H1 (cell line): ENCODE measurements around the gene ZBTB25. TPM values are rescaled to one million over a fixed set of nuclear protein-coding genes. Genes with fewer than 3 reads are reported as not detected.

Experiments used
- CTCF ChIA-PET: fragments of 300-600 bp; sonication (Branson Sonifier 250); formaldehyde crosslinking; loops from one replicate; lab custom pipeline; 2021; ENCODE audit not compliant: partially characterized antibody; lab: Charles Lee
- POLR2A ChIA-PET: fragments of 300-600 bp; sonication (Branson Sonifier 250); formaldehyde crosslinking; loops from one replicate; lab custom pipeline; 2021; ENCODE audit warnings: inconsistent platforms; ENCODE audit not compliant: partially characterized antibody; lab: Charles Lee
- DNase-seq, 2 experiments: peaks; one replicate each; pipeline versions ENCODE4 v3.0.0 to v3.0.0-alpha.2; 2010 to 2022; ENCODE audit warnings: low spot score in 2 of 2, low read depth in 1 of 2, mixed read lengths in 1 of 2
- FAIRE-seq: peaks from 2 replicates; lab custom pipeline; 2011; peaks lifted over from hg19 to GRCh38; lab: Jason Lieb, UNC
- H2AFZ ChIP-seq: 2 replicates; pipeline ENCODE4 v1.8.1; 2012; ENCODE audit warnings: low read length, inconsistent platforms
- H2AK5ac ChIP-seq: 2 replicates; pipeline ENCODE4 v1.6.1; 2013; ENCODE audit warnings: low read depth, low read length
- H2BK120ac ChIP-seq: replicated peaks from 2 replicates; pipeline ENCODE3; 2013; ENCODE audit warnings: low read depth, low read length, inconsistent platforms
- H2BK12ac ChIP-seq: 2 replicates; pipeline ENCODE4 v1.6.1; 2013; ENCODE audit warnings: low read depth, low read length
- H2BK15ac ChIP-seq: 2 replicates; pipeline ENCODE4 v1.6.1; 2013; ENCODE audit warnings: low read length
- H2BK20ac ChIP-seq: 2 replicates; pipeline ENCODE4 v1.6.1; 2013; ENCODE audit warnings: low read length
- H2BK5ac ChIP-seq: 2 replicates; pipeline ENCODE4 v1.6.1; 2013; ENCODE audit warnings: low read depth, low read length
- H3K14ac ChIP-seq: 2 replicates; pipeline ENCODE4 v1.6.1; 2013; ENCODE audit warnings: inconsistent platforms; ENCODE audit not compliant: insufficient read length
- H3K18ac ChIP-seq: 2 replicates; pipeline ENCODE4 v1.6.1; 2013; ENCODE audit warnings: low read length; ENCODE audit errors: extremely low read depth
- H3K23ac ChIP-seq: 2 replicates; pipeline ENCODE4 v1.6.1; 2013; ENCODE audit warnings: inconsistent platforms; ENCODE audit not compliant: insufficient read length
- H3K23me2 ChIP-seq: 2 replicates; pipeline ENCODE4 v1.6.1; 2013; ENCODE audit warnings: low read depth, low read length
- H3K27ac ChIP-seq: 2 replicates; pipeline ENCODE4 v1.6.1; 2011; ENCODE audit warnings: low read depth, low read length, inconsistent platforms
- H3K27me3 ChIP-seq, 4 experiments: replicated peaks in 1 of 4; 1 replicate in 1 of 4; 2 replicates in 3 of 4; pipeline versions ENCODE4 v1.6.1 to v1.8.1; 2011 to 2013; ENCODE audit warnings: low read length in 3 of 4, mild to moderate bottlenecking in 3 of 4, inconsistent platforms in 2 of 4, mixed read lengths in 2 of 4, moderate library complexity in 1 of 4; ENCODE audit not compliant: control insufficient read depth in 3 of 4, insufficient read depth in 3 of 4; ENCODE audit errors: extremely low read depth in 1 of 4
- H3K36me3 ChIP-seq, 4 experiments: 2 replicates each; pipeline versions ENCODE4 v1.6.1 to v1.8.1; 2011 to 2013; ENCODE audit warnings: mild to moderate bottlenecking in 4 of 4, low read length in 3 of 4, moderate library complexity in 2 of 4, control low read depth in 1 of 4, inconsistent platforms in 1 of 4; ENCODE audit not compliant: insufficient read depth in 4 of 4, control insufficient read depth in 2 of 4
- H3K4ac ChIP-seq: replicated peaks from 2 replicates; pipeline ENCODE3; 2013; ENCODE audit warnings: low read length, low read depth, mixed read lengths, inconsistent platforms; ENCODE audit not compliant: insufficient read length
- H3K4me1 ChIP-seq, 4 experiments: replicated peaks in 1 of 4; 1 replicate in 1 of 4; 2 replicates in 3 of 4; pipeline versions ENCODE4 v1.6.1 to v1.8.1; 2011 to 2013; ENCODE audit warnings: low read length in 3 of 4, inconsistent platforms in 2 of 4, mixed read lengths in 1 of 4; ENCODE audit not compliant: insufficient read depth in 4 of 4, control insufficient read depth in 3 of 4
- H3K4me2 ChIP-seq, 2 experiments: 2 replicates each; pipeline versions ENCODE4 v1.6.1 to v1.8.1; 2011 to 2013; ENCODE audit warnings: low read depth in 2 of 2, low read length in 2 of 2, control low read depth in 1 of 2, inconsistent platforms in 1 of 2, mild to moderate bottlenecking in 1 of 2; ENCODE audit not compliant: insufficient read depth in 1 of 2
- H3K4me3 ChIP-seq, 4 experiments: fragments of 200-600, 300-600 bp in 1 of 4; sonication (generic), shearing (Covaris generic), sonication (Bioruptor Twin) in 1 of 4; 2 replicates each; pipeline versions ENCODE4 v1.5.1 to v1.8.1; 2011 to 2016; ENCODE audit warnings: low read length in 4 of 4, low read depth in 3 of 4, control low read depth in 2 of 4, inconsistent platforms in 2 of 4, mild to moderate bottlenecking in 2 of 4, mixed read lengths in 1 of 4, moderate library complexity in 1 of 4; ENCODE audit not compliant: insufficient read depth in 2 of 4; ENCODE audit errors: extremely low read depth in 1 of 4
- H3K56ac ChIP-seq: replicated peaks from 2 replicates; pipeline ENCODE3; 2013; ENCODE audit warnings: low read depth, mild to moderate bottlenecking, mixed read lengths, low read length, inconsistent platforms; ENCODE audit not compliant: insufficient read length
- H3K79me1 ChIP-seq: 2 replicates; pipeline ENCODE4 v1.6.1; 2013; ENCODE audit warnings: low read depth, low read length, control low read depth
- H3K79me2 ChIP-seq, 2 experiments: 2 replicates each; pipeline versions ENCODE4 v1.6.1 to v1.8.1; 2012 to 2013; ENCODE audit warnings: low read length in 2 of 2, mild to moderate bottlenecking in 2 of 2, inconsistent platforms in 1 of 2; ENCODE audit not compliant: insufficient read depth in 2 of 2, control insufficient read depth in 1 of 2
- H3K9ac ChIP-seq, 4 experiments: replicated peaks in 1 of 4; 1 replicate in 1 of 4; 2 replicates in 3 of 4; pipeline versions ENCODE4 v1.6.1 to v1.8.1; 2011 to 2013; ENCODE audit warnings: low read depth in 3 of 4, low read length in 3 of 4, control low read depth in 2 of 4, mild to moderate bottlenecking in 2 of 4, moderate library complexity in 2 of 4, inconsistent platforms in 1 of 4; ENCODE audit errors: extremely low read depth in 1 of 4
- H3K9me3 ChIP-seq, 2 experiments: 2 replicates each; pipeline versions ENCODE4 v1.6.1 to v1.8.1; 2012 to 2013; ENCODE audit warnings: mild to moderate bottlenecking in 2 of 2, moderate library complexity in 2 of 2, control low read depth in 1 of 2, inconsistent platforms in 1 of 2, low read depth in 1 of 2, low read length in 1 of 2, mixed read lengths in 1 of 2; ENCODE audit not compliant: insufficient read depth in 2 of 2
- H4K20me1 ChIP-seq, 2 experiments: replicated peaks in 1 of 2; 2 replicates each; pipeline versions ENCODE3 to v1.8.1; 2011 to 2013; ENCODE audit warnings: inconsistent platforms in 2 of 2, low read length in 2 of 2, mild to moderate bottlenecking in 1 of 2; ENCODE audit not compliant: insufficient read depth in 2 of 2, control insufficient read depth in 1 of 2
- H4K5ac ChIP-seq: 2 replicates; pipeline ENCODE4 v1.6.1; 2013; ENCODE audit warnings: low read length, low read depth, mixed read lengths, inconsistent platforms; ENCODE audit not compliant: insufficient read length
- H4K8ac ChIP-seq: 2 replicates; pipeline ENCODE4 v1.8.0; 2013; ENCODE audit warnings: mild to moderate bottlenecking, moderate library complexity, low read length, inconsistent platforms; ENCODE audit not compliant: insufficient read depth; ENCODE audit errors: extremely low read depth
- H4K91ac ChIP-seq: replicated peaks from 2 replicates; pipeline ENCODE3; 2013; ENCODE audit warnings: low read length, mixed read lengths, inconsistent platforms; ENCODE audit not compliant: insufficient read length
- CBX5 ChIP-seq: fragments of 300-800, 300-1000 bp; sonication (generic); IDR thresholded peaks from 2 replicates; pipeline ENCODE4 v1.7.1; 2016; ENCODE audit warnings: antibody characterized with exemption, low read length, low read depth
- CBX8 ChIP-seq: fragments of 300-800, 300-1000 bp; sonication (generic); IDR thresholded peaks from 2 replicates; pipeline ENCODE4 v1.7.1; 2016; ENCODE audit warnings: low read depth, low read length, borderline replicate concordance
- KDM5A ChIP-seq: fragments of 200-600 bp; IDR thresholded peaks from 2 replicates; pipeline ENCODE4 v1.7.1; 2012; ENCODE audit warnings: mild to moderate bottlenecking, low read length, inconsistent platforms, mixed read lengths
- RNF2 ChIP-seq: fragments of 200-900, 300-1000 bp; sonication (generic); IDR thresholded peaks from 2 replicates; pipeline ENCODE4 v1.7.1; 2016; ENCODE audit warnings: borderline replicate concordance, low read depth, mild to moderate bottlenecking, antibody characterized with exemption, low read length; ENCODE audit not compliant: poor library complexity, severe bottlenecking; ENCODE audit errors: missing control alignments
- SAP30 ChIP-seq: fragments of 300-600 bp; sonication (generic); IDR thresholded peaks from 2 replicates; pipeline ENCODE4 v1.7.1; 2012; ENCODE audit warnings: low read length, moderate library complexity, mild to moderate bottlenecking, inconsistent platforms; ENCODE audit not compliant: insufficient read depth, insufficient replicate concordance
- TAF1 ChIP-seq: IDR thresholded peaks from 2 replicates; pipeline ENCODE4 v1.6.1; 2011; ENCODE audit warnings: mild to moderate bottlenecking, low read depth, low read length
- ZNF274 ChIP-seq: IDR thresholded peaks from 2 replicates; pipeline ENCODE4 v1.7.0; 2012; ENCODE audit warnings: low read length, borderline replicate concordance; ENCODE audit errors: extremely low read depth
- WGBS, 2 experiments: shearing (Covaris generic) in 1 of 2; methylation state at CpG; one replicate each; pipeline versions ENCODE4 v1.1.6 to v1.1.7; 2013 to 2015; ENCODE audit warnings: low lambda C conversion rate in 2 of 2, mixed read lengths in 2 of 2, inconsistent platforms in 1 of 2, low coverage in 1 of 2, missing lambda C conversion rate in 1 of 2; ENCODE audit not compliant: insufficient replicate concordance in 2 of 2, insufficient coverage in 1 of 2, insufficient read length in 1 of 2; ENCODE audit errors: extremely low coverage in 1 of 2, missing lambda C conversion rate in 1 of 2; 5-methylcytosine and 5-hydroxymethylcytosine counted together
- long read RNA-seq, 2 experiments: library from RNA in 1 of 2; library from capped mRNA in 1 of 2; stranded (forward); transcript quantifications; one replicate each; pipeline ENCODE4 v2.0.0, GENCODE V29; 2021; ENCODE audit warnings: inconsistent platforms in 1 of 2
- polyA minus RNA-seq, 3 experiments: library from RNA; depleted of rRNA, polyadenylated mRNA; stranded (reverse); fragments of >200 nt; gene quantifications; 1 replicate in 2 of 3; 2 replicates in 1 of 3; pipeline ENCODE4 v1.2.3, GENCODE V29; 2011
- polyA plus RNA-seq, 7 experiments: library from polyadenylated mRNA; depleted of rRNA in 3 of 7; stranded (reverse) in 5 of 7; unstranded in 2 of 7; fragments of >200 nt in 5 of 7; fragments of 200-250 nt in 2 of 7; gene quantifications; 1 replicate in 5 of 7; 2 replicates in 1 of 7; 4 replicates in 1 of 7; pipeline versions ENCODE4 v1.2.1 to v1.2.3, GENCODE V29; 2011 to 2013; ENCODE audit warnings: missing spikeins in 2 of 7, mixed read lengths in 2 of 7
- total RNA-seq: library from RNA; stranded (reverse); fragmentation: NEBNext Ultra II Directional; extraction: Animal tissue kit (Norgen Biotek cat#: 25700); gene quantifications from 2 replicates; pipeline ENCODE4 v1.2.1, GENCODE V29; 2021

ZBTB25 gene
- total RNA-seq (11.4 and 11.5 TPM in 2 replicates), polyA plus RNA-seq (2011; rRNA removed) (4.9 and 5.4 TPM in 2 replicates), polyA minus RNA-seq (2011; rRNA and poly(A)+ RNA removed) (20.0 and 23.2 TPM in 2 replicates)
- 4.8 TPM for polyA plus RNA-seq (2011; cell fraction: cytosol; rRNA removed)
- polyA plus RNA-seq (2011; cell fraction: nucleus; rRNA removed) = 8.1 TPM
- polyA plus RNA-seq (2012, experiment 1 of 2) = 4.5 to 6.6 TPM (median 5.3 TPM) in 4 replicates
- polyA plus RNA-seq (2012, experiment 2 of 2) = 0.80 TPM
- polyA plus RNA-seq (2013, experiment 1 of 2) = 5.0 TPM
- polyA plus RNA-seq (2013, experiment 2 of 2) = 4.8 TPM
- 8.3 TPM for polyA minus RNA-seq (2011; cell fraction: cytosol; rRNA and poly(A)+ RNA removed)
- polyA minus RNA-seq (2011; cell fraction: nucleus; rRNA and poly(A)+ RNA removed) = 19.6 TPM
- long read RNA-seq, experiment 1, full-length matches to known transcripts = 2 of 6 reads
- long read RNA-seq, experiment 1, partial matches to known transcripts = 0 of 6 reads
- long read RNA-seq, experiment 1, other reads (novel, unspliced or antisense) = 4 of 6 reads
- long read RNA-seq, experiment 2, full-length matches to known transcripts = 1 of 1 reads
- long read RNA-seq, experiment 2, partial matches to known transcripts = 0 of 1 reads
- long read RNA-seq, experiment 2, other reads (novel, unspliced or antisense) = 0 of 1 reads

- H3K18ac ChIP-seq = peak within 1 kb of the TSS; percentile 99
- peak within 1 kb of the TSS; percentile 68 to 93 (median 78) for H3K4me3 ChIP-seq
- peak within 1 kb of the TSS; percentile 61 for H2BK12ac ChIP-seq
- H4K91ac ChIP-seq = peak within 1 kb of the TSS; percentile 99
- 0 out of 2 replicates have a peak within 1 kb of the TSS, but pooled peaks have one; percentile 67 for H2BK15ac ChIP-seq
- ChIA-PET POLR2A (interaction anchor here (0.8 to 4.4 kb wide), 44 partner anchors 8 to 263 kb away, joined by 3 to 52 read pairs (median 4); partner anchors contain the start of genes AKAP5, HSPA2 and MTHFD1), CTCF (interaction anchor here (0.5 to 1.7 kb wide), 7 partner anchors 41 to 407 kb away, joined by 3 to 6 read pairs (median 3); no protein-coding TSS in a partner anchor)
- H2BK20ac ChIP-seq = no peak within 1 kb of the TSS
- no peaks in the 10 kb centered on the region; a peak in 1 of 8 replicates for H3K36me3 ChIP-seq
- H2AK5ac ChIP-seq = peak within 1 kb of the TSS; percentile 89; the same call in 1 of the 2 replicates
- H3K9me3 ChIP-seq = no peaks in the 10 kb centered on the region
- H3K79me1 ChIP-seq = peaks cover 6% of the 10 kb centered on the region
- H2BK120ac ChIP-seq = peak within 1 kb of the TSS; percentile 77
- peak within 1 kb of the TSS; percentile 98 for H3K4ac ChIP-seq
- peak within 1 kb of the TSS; percentile 84 for H3K14ac ChIP-seq
- peak; percentile 78 to 88 for DNase-seq
- peaks cover 2 to 14% (median 9%) of the 10 kb centered on the region in 4 experiments; a peak in 5 of 7 replicates for H3K4me1 ChIP-seq
- H3K27me3 ChIP-seq = no peaks in the 10 kb centered on the region
- no peak for FAIRE-seq
- H4K8ac ChIP-seq = peak within 1 kb of the TSS; percentile 99
- peak within 1 kb of the TSS; percentile 94 for H3K56ac ChIP-seq
- 2% methylated on average over 47 of the region's 87 CpGs; no CpG with 5 or more reads in 1 of the 2 experiments for WGBS, 2 experiments
- no peak within 1 kb of the TSS for H3K23ac ChIP-seq
- peak within 1 kb of the TSS; percentile 95 to 98 (median 96) for H3K9ac ChIP-seq
- H2AFZ ChIP-seq = peak within 1 kb of the TSS; percentile 21; the same call in 1 of the 2 replicates
- peaks cover 19% of the 10 kb centered on the region for H3K23me2 ChIP-seq
- peak within 1 kb of the TSS; percentile 97 for H3K4me2 ChIP-seq
- H3K79me2 ChIP-seq = peaks cover 11 to 70% of the 10 kb centered on the region in 2 experiments; a peak in 3 of 4 replicates
- peak within 1 kb of the TSS; percentile 99 for H4K5ac ChIP-seq
- peaks cover 3 to 6% of the 10 kb centered on the region in 2 experiments for H4K20me1 ChIP-seq
- H2BK5ac ChIP-seq = peak within 1 kb of the TSS; percentile 96
- peak within 1 kb of the TSS; percentile 96 for H3K27ac ChIP-seq
- no peak for TF ChIP-seq KDM5A
- no peak for TF ChIP-seq SAP30
- TF ChIP-seq CBX8 = no peak
- TF ChIP-seq TAF1 = peak; percentile 87
- TF ChIP-seq CBX5 = no peak
- TF ChIP-seq RNF2 = no peak
- TF ChIP-seq ZNF274 = no peak
Observed at GRCh38 chr14:64503434-64504309, at the start of gene ZBTB25. Gene ZBTB25 (minus strand): TSS chr14:64503838. CDS start chr14:64490533, 13,305 bp downstream.
